GM13976 (cell line): ENCODE results near the gene UBTF.

Source experiments
- DNase-seq: peaks from one replicate; pipeline ENCODE4 v3.0.0; 2012; ENCODE audit warnings: low spot score
- in situ Hi-C: fragments of 300-500 bp; cut with MboI; formaldehyde crosslinking; loops from one replicate; pipeline ENCODE4 v1.12.0; 2022; ENCODE audit warnings: low sequenced_read_pairs, mixed read lengths, inconsistent platforms; ENCODE audit not compliant: unreplicated experiment
- TF ChIP-seq, protein P1 (sequence below): IDR thresholded peaks from 2 replicates; pipeline ENCODE4 v1.5.1; 2012; ENCODE audit warnings: borderline replicate concordance, mild to moderate bottlenecking; ENCODE audit not compliant: insufficient read depth; ENCODE audit errors: extremely low read depth, missing control alignments, control extremely low read depth

Gene UBTF

DNA sequence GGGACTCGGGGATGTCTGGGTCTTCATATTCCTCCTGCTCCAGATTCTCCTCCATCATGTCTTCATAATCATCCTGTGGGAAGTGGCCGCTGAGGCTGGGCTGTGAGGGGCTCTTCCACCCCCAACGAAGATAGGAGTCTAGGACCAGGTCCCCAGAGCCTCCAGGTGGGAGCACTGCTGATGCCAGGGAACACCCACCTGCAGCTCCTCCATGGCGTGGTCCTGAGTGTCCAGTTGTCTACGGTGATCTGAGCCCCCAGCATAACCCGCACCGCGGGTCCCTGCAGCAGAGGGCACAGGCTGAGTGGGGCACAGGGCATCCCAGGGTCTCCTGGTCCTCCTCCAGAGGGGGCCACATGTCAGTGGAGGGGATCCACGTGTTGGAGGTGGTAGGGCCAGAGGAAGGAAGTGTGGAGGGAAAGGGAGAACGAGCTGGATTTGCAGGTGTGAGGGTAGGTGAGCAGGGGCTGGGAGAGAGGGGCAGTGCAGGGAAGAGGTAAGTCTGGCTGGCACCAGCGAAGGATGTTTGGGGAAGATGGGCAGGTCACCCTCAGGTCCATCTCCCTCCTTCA is 43.3 kb upstream of the UBTF start:
- in situ Hi-C loops = no loop called here
- DNase-seq = no peak
- TF ChIP-seq, protein P1, sequence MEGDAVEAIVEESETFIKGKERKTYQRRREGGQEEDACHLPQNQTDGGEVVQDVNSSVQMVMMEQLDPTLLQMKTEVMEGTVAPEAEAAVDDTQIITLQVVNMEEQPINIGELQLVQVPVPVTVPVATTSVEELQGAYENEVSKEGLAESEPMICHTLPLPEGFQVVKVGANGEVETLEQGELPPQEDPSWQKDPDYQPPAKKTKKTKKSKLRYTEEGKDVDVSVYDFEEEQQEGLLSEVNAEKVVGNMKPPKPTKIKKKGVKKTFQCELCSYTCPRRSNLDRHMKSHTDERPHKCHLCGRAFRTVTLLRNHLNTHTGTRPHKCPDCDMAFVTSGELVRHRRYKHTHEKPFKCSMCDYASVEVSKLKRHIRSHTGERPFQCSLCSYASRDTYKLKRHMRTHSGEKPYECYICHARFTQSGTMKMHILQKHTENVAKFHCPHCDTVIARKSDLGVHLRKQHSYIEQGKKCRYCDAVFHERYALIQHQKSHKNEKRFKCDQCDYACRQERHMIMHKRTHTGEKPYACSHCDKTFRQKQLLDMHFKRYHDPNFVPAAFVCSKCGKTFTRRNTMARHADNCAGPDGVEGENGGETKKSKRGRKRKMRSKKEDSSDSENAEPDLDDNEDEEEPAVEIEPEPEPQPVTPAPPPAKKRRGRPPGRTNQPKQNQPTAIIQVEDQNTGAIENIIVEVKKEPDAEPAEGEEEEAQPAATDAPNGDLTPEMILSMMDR = no peak

DNA sequence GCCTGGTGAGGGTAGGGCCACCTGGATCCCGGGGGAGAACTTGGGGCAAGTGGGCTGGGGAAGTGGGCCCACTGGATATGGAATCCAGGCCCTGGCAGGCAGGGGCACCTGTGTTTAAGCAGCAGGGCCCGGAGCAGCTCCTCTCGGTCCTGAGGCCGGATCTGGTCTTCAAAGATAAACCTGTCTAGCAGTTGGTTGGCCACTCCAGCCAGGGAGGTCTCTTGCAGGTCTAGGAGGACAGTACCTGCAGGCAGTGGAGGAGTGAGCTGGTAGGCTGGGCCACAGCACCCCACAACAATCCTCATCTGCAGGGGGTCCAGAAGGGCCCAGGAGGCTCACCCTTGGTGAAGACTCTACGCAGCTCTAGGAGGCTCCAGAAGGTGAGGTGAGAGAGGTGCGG is 40.8 kb upstream of the UBTF start:
- TF ChIP-seq, protein P1 = no peak
- DNase-seq = no peak
- in situ Hi-C loops = no loop called here

DNA sequence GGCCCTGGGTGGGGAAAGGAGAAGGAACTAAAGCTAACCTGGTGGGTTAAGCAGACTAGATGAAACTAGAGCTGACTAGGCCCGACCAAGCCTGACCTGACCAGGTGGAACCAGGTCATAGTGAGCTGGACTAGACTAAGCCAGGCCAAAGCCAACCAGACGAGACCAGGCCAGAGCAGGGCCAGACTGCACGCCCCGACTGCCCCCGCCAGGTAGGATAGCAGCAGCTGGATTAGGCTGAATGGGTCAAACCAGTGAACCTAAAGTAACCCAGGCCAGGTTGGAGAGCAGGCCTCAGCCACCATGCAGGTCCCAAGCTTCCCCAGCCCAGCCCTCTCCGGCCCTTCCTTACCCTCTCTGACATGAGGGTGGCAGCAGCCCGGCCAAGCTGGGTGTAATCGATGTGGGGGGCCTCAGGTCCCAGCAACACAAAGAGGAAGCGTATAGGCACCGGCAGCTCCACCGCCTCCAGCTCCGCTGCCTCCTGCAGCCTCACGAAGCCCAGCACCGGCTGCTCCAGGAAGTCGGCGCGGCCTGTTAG is 39.4 kb upstream of the UBTF start:
- in situ Hi-C loops = no loop called here
- DNase-seq = no peak
- TF ChIP-seq, protein P1 = no peak

DNA sequence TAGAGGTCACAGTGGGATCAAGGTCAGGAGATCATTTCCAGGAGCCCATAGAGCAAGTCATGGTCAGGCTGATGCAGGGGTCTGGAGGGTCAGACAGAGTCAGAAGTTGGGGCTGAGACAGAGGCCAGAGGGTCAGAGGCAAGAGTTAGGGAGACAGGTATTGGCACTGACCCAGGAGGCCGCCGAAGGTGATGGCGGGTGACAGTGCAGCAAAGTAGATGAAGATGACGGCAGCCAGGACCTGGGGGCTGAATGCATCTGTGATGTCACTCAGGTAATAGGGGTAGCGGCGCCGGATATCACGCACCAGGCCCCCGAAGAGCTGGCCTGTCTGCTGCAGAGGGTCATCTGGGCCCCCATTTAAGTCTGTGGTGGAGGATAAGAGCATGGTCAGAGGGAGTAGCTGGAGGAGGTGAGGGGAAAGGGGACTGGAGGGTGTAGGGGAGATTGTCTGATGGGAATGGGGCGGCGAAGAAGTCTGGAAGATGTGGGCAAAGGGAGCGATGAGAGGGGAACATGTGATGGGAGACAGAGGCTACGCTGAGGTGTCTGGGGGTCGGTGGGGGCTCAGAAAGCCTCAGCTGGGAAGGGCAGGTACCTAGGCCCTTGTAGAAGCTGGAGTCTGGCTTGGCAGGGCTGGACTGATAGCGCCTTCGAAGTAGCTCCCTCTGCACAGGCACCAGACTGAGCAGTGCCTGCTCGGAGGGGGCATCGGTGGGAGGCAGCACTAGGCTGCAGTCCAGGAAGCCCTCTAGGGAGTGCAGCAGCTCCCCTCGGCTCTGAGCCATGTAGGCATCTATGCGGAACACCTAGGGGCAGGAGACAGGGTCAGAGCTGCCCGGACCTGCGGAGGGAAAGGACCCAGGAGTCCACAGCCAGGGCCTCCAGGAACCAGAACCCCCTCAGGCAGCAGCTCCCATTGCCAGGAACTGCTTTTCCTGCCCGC is 38.6 kb upstream of the UBTF start:
- DNase-seq = no peak
- TF ChIP-seq, protein P1 = no peak
- in situ Hi-C loops = no loop called here

DNA sequence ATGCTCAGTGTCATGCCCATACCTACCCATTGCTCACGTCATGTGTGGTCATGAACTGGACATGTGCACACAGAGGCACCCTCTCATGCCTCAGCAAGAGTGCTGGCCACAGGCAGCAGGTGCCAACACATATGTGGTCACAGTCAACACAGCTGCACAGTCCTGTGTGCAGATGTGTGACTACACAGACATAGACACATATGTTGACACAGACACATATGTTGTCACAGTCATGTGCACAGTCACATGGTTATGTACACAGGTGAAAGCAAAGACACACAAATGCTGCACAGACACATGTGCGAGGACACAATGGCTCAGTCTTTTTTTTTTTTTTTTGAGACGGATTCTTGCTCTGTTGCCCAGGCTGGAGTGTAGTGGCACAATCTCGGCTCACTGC is 37.2 kb upstream of the UBTF start:
- TF ChIP-seq, protein P1 = no peak
- no peak for DNase-seq
- in situ Hi-C loops = no loop called here

DNA sequence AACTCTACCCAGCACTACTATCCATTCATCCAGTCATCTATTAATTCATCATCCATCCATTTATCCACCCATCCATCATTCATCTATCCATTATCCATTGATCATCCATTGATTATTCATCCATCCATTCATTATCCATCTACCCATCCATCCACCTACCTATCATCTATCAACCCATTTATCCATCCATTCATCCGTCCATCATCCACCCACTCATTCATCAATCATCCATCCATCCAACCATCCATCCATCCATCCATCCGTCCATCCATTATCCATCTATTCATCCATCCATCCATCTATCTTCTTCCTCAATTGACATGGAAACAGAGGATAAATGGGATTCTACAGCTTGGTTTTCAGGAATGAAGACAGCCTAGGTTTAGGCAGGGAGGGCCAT is 36.4 kb upstream of the UBTF start:
- DNase-seq = no peak
- in situ Hi-C loops = no loop called here
- TF ChIP-seq, protein P1 = no peak
